ENCODE results near the gene METTL1.

DNA sequence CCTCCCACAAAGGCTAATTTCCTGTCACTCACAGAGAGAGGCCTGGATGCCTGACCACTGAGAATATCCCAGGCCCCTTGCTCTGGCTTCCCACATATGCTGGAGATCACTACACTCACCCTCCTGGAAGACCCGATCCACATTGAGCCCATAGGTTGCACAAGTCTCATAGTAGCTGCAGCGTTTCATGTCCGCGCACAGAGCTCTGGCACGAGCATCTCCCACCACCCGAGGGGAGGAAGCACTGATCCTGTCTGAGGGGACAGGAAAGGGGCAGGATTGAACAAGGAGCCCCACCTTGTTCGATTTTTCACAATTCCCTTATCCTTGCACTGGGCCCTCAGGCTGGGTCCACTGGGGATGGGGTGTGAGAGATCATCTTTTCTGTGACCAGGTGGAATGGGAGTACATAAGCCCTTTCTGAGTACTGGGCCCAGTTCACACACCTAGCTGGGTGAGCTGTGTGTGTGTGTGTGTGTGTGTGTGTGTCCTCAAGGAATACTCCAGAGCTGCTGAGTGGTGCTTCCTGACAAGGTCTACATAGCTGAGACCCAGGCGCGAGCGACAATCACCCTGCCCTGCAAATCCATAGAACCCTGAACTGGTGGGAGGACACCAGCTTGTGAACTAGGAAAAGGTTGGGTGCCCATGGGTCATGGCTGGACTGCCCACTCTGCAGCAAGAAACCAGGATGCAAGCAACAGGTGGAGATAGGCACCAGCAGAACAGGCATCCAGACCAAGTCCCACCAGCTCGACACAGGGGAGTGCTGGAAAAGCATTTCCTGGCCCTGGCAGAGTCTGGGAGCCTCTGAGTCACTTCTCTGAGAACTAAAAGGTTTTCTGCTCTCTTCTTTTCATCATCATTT, 38.9 kb downstream of the METTL1 start:
- TF ChIP-seq, protein P1, sequence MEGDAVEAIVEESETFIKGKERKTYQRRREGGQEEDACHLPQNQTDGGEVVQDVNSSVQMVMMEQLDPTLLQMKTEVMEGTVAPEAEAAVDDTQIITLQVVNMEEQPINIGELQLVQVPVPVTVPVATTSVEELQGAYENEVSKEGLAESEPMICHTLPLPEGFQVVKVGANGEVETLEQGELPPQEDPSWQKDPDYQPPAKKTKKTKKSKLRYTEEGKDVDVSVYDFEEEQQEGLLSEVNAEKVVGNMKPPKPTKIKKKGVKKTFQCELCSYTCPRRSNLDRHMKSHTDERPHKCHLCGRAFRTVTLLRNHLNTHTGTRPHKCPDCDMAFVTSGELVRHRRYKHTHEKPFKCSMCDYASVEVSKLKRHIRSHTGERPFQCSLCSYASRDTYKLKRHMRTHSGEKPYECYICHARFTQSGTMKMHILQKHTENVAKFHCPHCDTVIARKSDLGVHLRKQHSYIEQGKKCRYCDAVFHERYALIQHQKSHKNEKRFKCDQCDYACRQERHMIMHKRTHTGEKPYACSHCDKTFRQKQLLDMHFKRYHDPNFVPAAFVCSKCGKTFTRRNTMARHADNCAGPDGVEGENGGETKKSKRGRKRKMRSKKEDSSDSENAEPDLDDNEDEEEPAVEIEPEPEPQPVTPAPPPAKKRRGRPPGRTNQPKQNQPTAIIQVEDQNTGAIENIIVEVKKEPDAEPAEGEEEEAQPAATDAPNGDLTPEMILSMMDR (conservative IDR thresholded peaks at IDR 0.05): no peak
- TF ChIP-seq EZH2 (IDR thresholded peaks at IDR 0.05; ENCODE audit: low read depth): no peak

All from PC-9 (cell line).